ENCODE results near the gene MYCBP. TPM values are rescaled to one million over a fixed set of nuclear protein-coding genes. Genes with fewer than 3 reads are reported as not detected.

The MYCBP gene
- total and polyA plus RNA-seq, 2 of the 13 experiments (the other 11 are each of a cell fraction or from before 2014, with no cell fraction given) = 11.4 to 30.4 TPM

DNA sequence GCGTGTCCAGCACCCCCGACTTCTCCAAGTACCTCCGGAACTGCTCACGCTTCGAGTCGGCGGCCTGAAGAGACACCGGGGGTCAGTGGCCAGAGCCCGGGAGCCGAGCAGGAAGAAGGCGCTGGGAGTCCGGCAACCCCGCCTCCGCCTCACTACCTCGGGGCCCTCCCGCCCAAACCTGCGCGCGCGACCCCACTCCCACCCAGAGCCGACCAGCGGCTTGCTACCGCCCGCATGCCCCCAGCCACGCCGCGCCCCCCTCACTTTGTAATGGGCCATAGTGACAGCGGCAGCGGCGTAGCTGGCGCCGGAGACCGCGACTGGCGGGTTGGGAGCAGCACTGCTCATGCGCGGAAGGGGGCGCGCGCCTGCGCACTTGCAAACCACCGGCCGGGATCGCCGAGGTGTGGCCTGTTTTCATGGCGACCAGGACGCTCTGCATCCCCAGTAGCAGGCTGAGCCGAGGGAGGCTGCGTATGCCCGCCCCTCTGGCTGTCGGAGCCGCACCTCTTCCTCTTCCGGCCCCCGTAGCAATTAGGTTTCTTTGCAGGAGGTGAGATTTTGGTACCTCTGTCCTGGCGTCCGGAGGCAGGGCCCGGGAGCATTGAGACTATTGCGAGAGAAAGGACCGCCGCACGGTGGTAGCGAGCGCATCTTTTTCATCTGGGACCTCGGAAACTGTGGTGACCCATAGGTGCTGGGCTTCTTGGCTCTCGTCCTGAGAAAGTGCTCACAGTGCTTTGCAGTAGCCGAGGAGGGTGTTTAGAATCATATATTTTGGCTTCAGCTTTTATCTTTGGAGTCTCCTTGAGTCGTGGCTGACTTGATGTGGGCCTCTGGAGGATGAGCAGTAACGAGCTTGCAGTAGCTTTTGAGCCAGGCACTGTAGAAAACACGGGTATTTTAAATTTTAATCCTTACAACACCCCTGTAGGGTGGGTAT is at the start of gene MYCBP (continued):
- TF ChIP-seq U2AF1 (optimal IDR thresholded peaks at IDR 0.05; ENCODE audit: low read depth, low read length) (no peak), KMT2B (CRISPR knock-in tag; IDR thresholded peaks at IDR 0.05) (peak; percentile 82), KLF13 (CRISPR knock-in tag; IDR thresholded peaks at IDR 0.05) (no peak), ZNF746 (CRISPR knock-in tag; IDR thresholded peaks at IDR 0.05) (no peak), SP5 (CRISPR knock-in tag; IDR thresholded peaks at IDR 0.05; ENCODE audit: borderline replicate concordance, low read depth) (no peak), ZBTB8A (CRISPR knock-in tag; IDR thresholded peaks at IDR 0.05; ENCODE audit: borderline replicate concordance, low read depth) (no peak), KDM2A (CRISPR knock-in tag; IDR thresholded peaks at IDR 0.05; ENCODE audit: borderline replicate concordance, low read depth) (peak; percentile 96), NFE2L2 (IDR thresholded peaks at IDR 0.05; ENCODE audit: low read length) (no peak), ARHGAP35 (CRISPR knock-in tag; IDR thresholded peaks at IDR 0.05; ENCODE audit: borderline replicate concordance) (no peak), MAF1 (CRISPR knock-in tag; IDR thresholded peaks at IDR 0.05; ENCODE audit: borderline replicate concordance) (0 out of 2 replicates have a peak, but pooled peaks have one; percentile 44), ZMYM2 (CRISPR knock-in tag; IDR thresholded peaks at IDR 0.05) (no peak), ZSCAN31 (CRISPR knock-in tag; IDR thresholded peaks at IDR 0.05; ENCODE audit: low read depth) (peak; percentile 61)
- TF ChIP-seq, protein P1, sequence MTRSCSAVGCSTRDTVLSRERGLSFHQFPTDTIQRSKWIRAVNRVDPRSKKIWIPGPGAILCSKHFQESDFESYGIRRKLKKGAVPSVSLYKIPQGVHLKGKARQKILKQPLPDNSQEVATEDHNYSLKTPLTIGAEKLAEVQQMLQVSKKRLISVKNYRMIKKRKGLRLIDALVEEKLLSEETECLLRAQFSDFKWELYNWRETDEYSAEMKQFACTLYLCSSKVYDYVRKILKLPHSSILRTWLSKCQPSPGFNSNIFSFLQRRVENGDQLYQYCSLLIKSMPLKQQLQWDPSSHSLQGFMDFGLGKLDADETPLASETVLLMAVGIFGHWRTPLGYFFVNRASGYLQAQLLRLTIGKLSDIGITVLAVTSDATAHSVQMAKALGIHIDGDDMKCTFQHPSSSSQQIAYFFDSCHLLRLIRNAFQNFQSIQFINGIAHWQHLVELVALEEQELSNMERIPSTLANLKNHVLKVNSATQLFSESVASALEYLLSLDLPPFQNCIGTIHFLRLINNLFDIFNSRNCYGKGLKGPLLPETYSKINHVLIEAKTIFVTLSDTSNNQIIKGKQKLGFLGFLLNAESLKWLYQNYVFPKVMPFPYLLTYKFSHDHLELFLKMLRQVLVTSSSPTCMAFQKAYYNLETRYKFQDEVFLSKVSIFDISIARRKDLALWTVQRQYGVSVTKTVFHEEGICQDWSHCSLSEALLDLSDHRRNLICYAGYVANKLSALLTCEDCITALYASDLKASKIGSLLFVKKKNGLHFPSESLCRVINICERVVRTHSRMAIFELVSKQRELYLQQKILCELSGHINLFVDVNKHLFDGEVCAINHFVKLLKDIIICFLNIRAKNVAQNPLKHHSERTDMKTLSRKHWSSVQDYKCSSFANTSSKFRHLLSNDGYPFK (CRISPR knock-in tag; IDR thresholded peaks at IDR 0.05; ENCODE audit: borderline replicate concordance) = peak; percentile 61; the same call in 1 of the 2 replicates
- TF ChIP-seq, protein P2, sequence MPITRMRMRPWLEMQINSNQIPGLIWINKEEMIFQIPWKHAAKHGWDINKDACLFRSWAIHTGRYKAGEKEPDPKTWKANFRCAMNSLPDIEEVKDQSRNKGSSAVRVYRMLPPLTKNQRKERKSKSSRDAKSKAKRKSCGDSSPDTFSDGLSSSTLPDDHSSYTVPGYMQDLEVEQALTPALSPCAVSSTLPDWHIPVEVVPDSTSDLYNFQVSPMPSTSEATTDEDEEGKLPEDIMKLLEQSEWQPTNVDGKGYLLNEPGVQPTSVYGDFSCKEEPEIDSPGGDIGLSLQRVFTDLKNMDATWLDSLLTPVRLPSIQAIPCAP (CRISPR knock-in tag; IDR thresholded peaks at IDR 0.05; ENCODE audit: low read depth) = no peak
- TF ChIP-seq, protein P3, sequence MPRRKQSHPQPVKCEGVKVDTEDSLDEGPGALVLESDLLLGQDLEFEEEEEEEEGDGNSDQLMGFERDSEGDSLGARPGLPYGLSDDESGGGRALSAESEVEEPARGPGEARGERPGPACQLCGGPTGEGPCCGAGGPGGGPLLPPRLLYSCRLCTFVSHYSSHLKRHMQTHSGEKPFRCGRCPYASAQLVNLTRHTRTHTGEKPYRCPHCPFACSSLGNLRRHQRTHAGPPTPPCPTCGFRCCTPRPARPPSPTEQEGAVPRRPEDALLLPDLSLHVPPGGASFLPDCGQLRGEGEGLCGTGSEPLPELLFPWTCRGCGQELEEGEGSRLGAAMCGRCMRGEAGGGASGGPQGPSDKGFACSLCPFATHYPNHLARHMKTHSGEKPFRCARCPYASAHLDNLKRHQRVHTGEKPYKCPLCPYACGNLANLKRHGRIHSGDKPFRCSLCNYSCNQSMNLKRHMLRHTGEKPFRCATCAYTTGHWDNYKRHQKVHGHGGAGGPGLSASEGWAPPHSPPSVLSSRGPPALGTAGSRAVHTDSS (CRISPR knock-in tag; conservative IDR thresholded peaks at IDR 0.05) = no peak
- TF ChIP-seq, protein P4, sequence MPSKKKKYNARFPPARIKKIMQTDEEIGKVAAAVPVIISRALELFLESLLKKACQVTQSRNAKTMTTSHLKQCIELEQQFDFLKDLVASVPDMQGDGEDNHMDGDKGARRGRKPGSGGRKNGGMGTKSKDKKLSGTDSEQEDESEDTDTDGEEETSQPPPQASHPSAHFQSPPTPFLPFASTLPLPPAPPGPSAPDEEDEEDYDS (CRISPR knock-in tag; IDR thresholded peaks at IDR 0.05) = peak; percentile 71

Measured in HepG2 (cell line).